GM12872 (cell line): Measurements from ENCODE around the gene UACA.

Source experiments
- TF ChIP-seq, protein P1 (sequence below): IDR thresholded peaks from 3 replicates; pipeline ENCODE4 v1.5.1; 2011; ENCODE audit warnings: low read depth, mild to moderate bottlenecking, low read length, moderate library complexity; ENCODE audit not compliant: insufficient read depth

The UACA gene

DNA sequence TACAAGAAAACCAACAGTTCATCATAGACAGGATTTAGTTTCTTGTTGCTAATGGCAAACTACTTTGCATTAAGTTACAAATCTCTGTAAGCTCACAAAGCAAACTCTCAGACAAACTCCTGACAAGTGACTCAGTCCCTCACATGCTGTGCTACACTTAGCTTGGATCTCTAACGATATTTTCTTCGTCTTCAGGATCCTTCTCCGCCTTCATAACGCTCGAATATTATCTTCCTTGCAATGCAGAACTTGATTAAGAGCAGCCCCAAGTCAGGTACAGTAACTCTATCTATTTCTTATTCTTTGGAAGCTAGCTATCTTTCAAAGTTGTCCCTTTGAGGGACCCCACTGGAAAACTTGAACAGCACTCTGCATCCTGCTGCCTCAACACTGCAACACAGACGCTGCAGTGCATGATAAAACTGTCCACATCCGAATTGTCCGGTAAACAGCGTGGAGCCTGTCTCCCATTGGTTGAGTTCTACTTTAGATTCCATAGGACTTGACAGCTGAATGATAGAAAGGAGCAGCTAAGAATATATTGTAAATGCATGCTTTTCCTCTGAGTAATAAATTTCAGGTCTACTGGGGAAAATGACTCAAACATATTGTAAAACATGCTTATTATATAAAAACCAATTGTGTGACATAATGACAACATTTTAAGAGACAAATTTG lies 61.3 kb downstream of the UACA start:
- TF ChIP-seq, protein P1, sequence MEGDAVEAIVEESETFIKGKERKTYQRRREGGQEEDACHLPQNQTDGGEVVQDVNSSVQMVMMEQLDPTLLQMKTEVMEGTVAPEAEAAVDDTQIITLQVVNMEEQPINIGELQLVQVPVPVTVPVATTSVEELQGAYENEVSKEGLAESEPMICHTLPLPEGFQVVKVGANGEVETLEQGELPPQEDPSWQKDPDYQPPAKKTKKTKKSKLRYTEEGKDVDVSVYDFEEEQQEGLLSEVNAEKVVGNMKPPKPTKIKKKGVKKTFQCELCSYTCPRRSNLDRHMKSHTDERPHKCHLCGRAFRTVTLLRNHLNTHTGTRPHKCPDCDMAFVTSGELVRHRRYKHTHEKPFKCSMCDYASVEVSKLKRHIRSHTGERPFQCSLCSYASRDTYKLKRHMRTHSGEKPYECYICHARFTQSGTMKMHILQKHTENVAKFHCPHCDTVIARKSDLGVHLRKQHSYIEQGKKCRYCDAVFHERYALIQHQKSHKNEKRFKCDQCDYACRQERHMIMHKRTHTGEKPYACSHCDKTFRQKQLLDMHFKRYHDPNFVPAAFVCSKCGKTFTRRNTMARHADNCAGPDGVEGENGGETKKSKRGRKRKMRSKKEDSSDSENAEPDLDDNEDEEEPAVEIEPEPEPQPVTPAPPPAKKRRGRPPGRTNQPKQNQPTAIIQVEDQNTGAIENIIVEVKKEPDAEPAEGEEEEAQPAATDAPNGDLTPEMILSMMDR = no peak

DNA sequence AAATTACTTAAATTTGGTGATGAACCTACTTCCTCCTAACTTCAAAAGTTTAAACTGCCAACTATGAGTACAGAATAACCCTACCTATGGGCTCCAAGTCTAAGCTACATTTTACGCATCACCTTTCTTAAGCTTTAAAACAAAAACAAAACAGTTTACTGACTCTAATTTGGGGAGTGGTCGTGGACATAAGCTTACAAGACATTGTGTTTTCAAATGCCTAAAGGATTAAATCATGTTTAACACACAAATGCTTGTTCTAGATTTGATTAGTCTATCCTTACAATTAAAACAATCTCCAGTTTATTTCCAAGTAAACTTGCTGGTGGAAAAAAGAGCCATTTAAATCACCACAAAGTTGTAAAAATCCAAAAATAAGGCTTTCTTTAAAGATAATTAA lies 62.2 kb downstream of the UACA start:
- TF ChIP-seq, protein P1 = no peak

DNA sequence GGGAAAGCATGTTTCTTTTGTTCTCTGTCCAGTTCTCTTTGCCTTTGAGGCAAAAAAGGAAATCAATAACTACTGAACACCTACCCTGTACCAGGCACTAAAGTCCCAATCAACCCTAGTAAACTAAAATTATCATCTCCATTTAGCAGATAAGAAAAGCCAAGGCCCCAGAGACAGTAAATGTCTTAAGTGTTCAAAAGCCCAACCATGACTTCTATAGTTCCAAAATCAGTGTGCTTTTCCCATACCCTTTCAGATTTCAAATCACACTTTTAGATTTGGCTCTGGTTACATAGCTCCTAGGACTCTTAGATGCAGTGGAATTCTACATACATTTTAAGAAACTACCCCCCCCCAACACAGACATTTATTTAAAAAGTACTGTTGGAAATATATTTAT lies 63.5 kb downstream of the UACA start:
- TF ChIP-seq, protein P1 = no peak

DNA sequence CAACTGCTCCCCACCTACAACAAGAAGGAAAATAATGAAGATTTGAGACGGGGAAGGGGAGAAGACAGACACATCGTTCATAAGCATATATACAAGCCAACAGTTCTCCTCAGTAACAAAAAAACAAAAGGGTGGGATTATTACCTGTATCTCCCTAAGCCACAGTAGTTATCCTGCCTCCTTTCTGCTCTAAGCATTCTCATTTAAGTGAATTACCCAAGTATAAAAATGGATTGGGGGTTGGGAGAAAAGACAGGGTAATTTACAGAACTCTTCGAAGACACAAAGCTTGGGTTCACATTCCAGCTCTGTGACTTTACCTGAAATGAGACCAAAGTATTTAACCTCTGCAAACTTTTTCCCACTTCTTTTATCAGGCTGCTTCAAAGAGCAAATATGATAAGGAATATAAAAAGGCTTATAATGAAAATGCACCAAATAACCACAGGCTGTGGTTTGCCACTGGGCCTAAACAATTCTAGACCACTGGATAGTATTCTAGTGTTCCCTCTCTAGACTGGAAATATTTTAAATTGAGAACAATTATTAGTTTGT lies 64.4 kb downstream of the UACA start:
- TF ChIP-seq, protein P1 = no peak

DNA sequence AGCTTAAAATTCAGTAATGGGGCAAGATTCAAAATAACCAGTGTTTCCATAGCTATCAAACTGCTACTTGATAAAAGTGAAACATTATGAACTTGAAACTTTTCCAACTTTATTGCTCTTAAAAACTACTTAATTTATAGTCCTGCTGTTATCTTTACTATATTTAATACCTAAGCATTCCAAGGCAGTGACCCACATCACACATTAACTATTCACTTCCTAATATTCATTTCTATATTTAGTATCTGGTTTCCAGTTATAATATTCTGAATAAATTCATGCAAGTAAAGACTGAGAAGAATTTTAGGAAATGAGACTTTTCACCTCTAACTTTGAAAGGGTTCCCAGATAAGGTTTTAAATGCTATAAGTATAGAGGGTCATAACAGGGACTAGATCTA lies 64.9 kb downstream of the UACA start:
- TF ChIP-seq, protein P1 = no peak

DNA sequence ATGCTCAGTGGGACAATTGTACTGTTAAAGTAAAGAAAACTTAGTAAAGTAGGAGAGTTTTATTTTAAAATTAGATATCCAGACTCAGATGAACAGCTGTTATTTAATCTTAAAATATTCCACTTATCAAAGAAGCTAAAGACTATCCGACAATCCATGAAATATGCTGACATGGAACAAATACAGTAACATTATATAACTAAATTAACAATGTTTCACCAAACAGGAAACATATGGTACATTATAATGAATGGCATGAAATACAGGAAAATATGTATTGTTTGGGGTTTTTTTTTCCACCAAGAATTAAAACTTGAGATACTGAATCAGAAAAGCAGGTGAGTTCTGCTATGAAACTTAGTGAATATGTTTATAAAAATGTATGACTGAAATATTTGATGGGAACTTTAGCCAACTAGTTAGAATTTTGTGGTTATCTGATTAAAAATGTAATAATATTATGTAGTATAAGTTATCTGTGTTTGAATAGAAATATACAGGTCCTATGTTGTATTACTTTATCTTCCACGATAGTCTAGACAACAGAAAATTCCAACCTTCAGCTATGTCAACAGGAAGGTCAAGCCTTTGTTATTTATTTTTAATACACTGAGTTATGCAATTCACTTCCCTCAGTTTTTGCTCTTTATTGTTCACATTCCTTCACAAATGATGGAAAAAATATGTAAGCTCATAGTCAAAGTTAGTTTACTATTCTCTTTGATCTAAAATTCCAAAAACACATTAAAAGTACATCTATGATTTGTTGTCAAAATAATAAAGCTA lies 72.7 kb downstream of the UACA start:
- TF ChIP-seq, protein P1 = no peak

DNA sequence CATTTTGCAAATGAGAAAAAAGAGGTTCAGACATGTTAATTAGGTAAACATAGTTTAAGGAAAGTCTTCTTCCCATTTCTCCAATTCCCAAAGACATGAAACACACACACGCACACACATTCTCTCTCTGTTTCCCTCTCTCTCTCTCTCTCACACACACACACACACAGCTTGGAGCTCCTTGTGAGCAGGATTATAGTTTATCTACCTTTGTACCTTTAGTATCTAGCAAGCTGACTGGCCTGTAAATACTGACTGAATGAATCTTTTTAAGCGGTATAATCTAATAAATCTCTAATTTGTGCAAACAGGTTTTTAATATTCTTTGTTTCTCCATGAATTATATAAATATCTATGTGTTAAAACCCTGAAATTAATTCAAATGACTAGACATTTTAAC lies 73.3 kb downstream of the UACA start:
- TF ChIP-seq, protein P1 = no peak
